Measurements from ENCODE around the gene KCNIP1.

The KCNIP1 gene

GRCh38 chr5:170641589-170642031 is 137.8 kb downstream of the KCNIP1 start:
- FAIRE-seq (no peak), DNase-seq (ENCODE audit: low spot score) (no peak)

GRCh38 chr5:170642066-170642735 is 138.4 kb downstream of the KCNIP1 start:
- DNase-seq (ENCODE audit: low spot score) (no peak), FAIRE-seq (no peak)

GRCh38 chr5:170642776-170643436 is 139.1 kb downstream of the KCNIP1 start:
- FAIRE-seq (no peak), DNase-seq (ENCODE audit: low spot score) (no peak)

- DNase-seq (ENCODE audit: low spot score) (no peak), FAIRE-seq (no peak)
Measured at GRCh38 chr5:170643591-170643990, 139.8 kb downstream of the KCNIP1 start.

- DNase-seq (ENCODE audit: low spot score): no peak
- FAIRE-seq: no peak
Measured at GRCh38 chr5:170644501-170644900, 140.7 kb downstream of the KCNIP1 start.

GRCh38 chr5:170648541-170648940 is 144.7 kb downstream of the KCNIP1 start:
- FAIRE-seq: no peak

GRCh38 chr5:170650850-170651249 is 147.0 kb downstream of the KCNIP1 start:
- DNase-seq (ENCODE audit: low spot score) (no peak), FAIRE-seq (no peak)

More at GRCh38 chr5:170648541-170648940, 144.7 kb downstream of the KCNIP1 start:
- DNase-seq (ENCODE audit: low spot score): peak; percentile 46

GRCh38 chr5:170651604-170652277 is 147.9 kb downstream of the KCNIP1 start:
- DNase-seq (ENCODE audit: low spot score): peak; percentile 11
- no peak for FAIRE-seq

- FAIRE-seq (no peak), DNase-seq (ENCODE audit: low spot score) (no peak)
Measured at GRCh38 chr5:170655476-170655875, 151.7 kb downstream of the KCNIP1 start.

GRCh38 chr5:170655920-170656319 is 152.1 kb downstream of the KCNIP1 start:
- FAIRE-seq: no peak

GRCh38 chr5:170656346-170656745 is 152.5 kb downstream of the KCNIP1 start:
- no peak for DNase-seq (ENCODE audit: low spot score)
- FAIRE-seq: no peak

More at GRCh38 chr5:170655920-170656319, 152.1 kb downstream of the KCNIP1 start:
- DNase-seq (ENCODE audit: low spot score): no peak

- FAIRE-seq: no peak
- DNase-seq (ENCODE audit: low spot score): no peak
Measured at GRCh38 chr5:170660531-170660930, 156.7 kb downstream of the KCNIP1 start.

GRCh38 chr5:170662966-170663365 is 159.1 kb downstream of the KCNIP1 start:
- DNase-seq (ENCODE audit: low spot score) (no peak), FAIRE-seq (no peak)

- no peak for DNase-seq (ENCODE audit: low spot score)
- no peak for FAIRE-seq
Measured at GRCh38 chr5:170678811-170679210, 175.0 kb downstream of the KCNIP1 start.

- no peak for DNase-seq (ENCODE audit: low spot score)
- FAIRE-seq: no peak
Measured at GRCh38 chr5:170681013-170681433, 177.2 kb downstream of the KCNIP1 start.

GRCh38 chr5:170691657-170692056 is 187.8 kb downstream of the KCNIP1 start:
- FAIRE-seq (no peak), DNase-seq (ENCODE audit: low spot score) (no peak)

- FAIRE-seq (no peak), DNase-seq (ENCODE audit: low spot score) (no peak)
Measured at GRCh38 chr5:170693701-170694100, 189.9 kb downstream of the KCNIP1 start.

- DNase-seq (ENCODE audit: low spot score) (no peak), FAIRE-seq (no peak)
Measured at GRCh38 chr5:170694911-170695310, 191.1 kb downstream of the KCNIP1 start.

- FAIRE-seq (no peak), DNase-seq (ENCODE audit: low spot score) (no peak)
Measured at GRCh38 chr5:170697031-170697430, 193.2 kb downstream of the KCNIP1 start.

GRCh38 chr5:170700503-170700902 is 196.7 kb downstream of the KCNIP1 start:
- no peak for FAIRE-seq

GRCh38 chr5:170701334-170701733 is 197.5 kb downstream of the KCNIP1 start:
- DNase-seq (ENCODE audit: low spot score): no peak
- FAIRE-seq: no peak

More at GRCh38 chr5:170700503-170700902, 196.7 kb downstream of the KCNIP1 start:
- no peak for DNase-seq (ENCODE audit: low spot score)
